ENCODE data around the gene TMEM201.

TMEM201 gene

DNA sequence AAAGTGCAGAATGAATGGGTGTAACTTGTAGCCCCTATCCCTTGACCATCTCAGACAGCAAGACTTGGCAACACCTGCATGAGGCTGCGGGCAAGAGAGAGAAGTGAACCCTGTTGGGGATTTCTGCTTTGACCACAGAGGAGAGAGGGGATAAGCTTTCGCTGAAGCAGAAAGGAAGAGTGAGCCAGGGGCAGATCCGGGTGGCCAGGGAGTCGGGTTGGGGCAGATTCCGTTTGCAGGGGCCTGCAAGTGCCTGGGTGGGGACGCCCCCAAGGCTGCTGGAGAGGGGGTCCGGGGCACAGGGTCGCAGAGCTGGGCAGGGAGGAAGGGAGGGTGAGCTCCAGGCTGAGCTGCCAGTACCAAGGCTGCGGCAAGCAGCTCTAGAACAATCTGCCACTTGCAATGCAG, 37.5 kb downstream of the TMEM201 start:
- no peak for DNase-seq

DNA sequence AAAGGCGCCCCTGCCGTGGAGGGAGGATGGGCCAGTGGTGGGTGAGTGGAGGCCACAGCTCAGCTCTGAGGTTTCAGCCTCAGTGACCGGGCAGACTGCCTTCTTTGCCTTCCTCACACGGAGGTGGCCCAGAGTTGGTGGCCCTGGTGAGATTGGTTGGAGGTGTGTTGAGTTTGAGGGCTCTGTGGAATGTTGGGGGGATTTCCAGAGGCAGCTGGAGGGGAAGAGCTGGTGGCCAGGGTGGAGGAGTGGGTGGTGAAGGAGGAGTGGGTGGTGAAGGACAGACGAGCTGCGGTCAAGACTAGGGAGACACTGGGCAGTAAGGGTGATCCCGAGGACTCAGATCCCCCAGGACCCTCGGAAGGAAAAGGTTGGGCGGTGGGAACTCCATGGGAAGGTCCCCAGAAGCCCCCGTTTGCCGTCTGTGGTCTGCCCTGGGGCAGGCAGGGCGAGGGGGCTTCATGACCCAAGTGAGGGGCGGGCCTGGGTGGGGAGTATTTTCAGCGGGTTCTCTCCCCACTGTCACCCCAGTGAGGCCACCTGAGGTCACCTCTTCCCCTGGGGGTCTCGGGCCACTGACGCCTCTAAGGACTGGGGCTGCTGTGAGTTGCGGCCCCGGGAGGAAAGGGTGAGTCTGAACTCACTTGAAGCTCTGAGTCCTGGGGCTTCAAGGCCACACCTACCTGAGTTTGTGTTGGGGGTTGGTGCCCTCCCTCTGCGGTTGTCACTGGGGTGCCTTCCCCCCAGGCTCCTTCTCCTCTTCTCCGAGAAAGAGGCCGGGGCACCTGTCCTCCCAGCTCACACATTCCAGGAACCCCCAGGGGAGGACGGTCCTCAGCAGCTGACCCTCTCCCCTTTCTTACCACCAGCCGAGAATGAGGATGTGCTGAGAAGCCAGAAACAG, 40.1 kb downstream of the TMEM201 start:
- DNase-seq = peak; percentile 70

DNA sequence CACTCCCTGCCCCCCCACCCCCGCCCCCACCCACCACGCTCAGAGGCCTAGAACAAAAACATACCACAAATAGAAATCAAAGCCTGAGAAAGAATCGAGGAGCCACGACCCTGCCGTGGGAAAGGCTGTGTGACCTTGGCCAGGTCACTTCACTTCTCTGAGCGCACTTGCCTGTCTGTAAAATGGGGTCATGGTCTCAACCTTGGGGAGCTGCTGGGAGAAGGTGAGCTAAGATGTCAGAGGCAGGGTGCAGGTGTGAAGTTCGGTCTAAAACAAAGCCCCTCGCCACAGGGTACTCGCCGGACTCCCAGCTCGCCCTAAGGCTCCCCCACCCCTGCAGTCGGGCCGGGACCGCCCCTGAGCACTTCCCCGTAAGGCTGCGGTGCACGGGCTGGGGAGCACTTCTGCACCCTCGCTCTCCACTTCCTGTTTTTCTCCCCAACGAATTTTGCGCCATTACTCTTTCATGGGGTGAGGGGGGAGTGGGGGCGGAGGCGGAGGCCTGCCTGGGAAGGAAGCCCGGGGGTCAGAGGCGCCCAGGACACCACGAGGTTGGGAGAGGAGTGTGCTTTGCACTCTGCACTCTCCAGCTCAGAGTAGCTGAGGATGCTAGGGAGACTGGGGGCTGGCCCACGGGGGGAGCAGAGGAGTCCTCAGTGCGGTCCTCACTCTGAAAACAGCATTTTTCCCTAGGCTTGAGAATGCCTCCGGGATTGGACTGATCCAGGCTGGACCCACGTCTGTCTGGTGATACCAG, 40.9 kb downstream of the TMEM201 start:
- DNase-seq = peak; percentile 77

DNA sequence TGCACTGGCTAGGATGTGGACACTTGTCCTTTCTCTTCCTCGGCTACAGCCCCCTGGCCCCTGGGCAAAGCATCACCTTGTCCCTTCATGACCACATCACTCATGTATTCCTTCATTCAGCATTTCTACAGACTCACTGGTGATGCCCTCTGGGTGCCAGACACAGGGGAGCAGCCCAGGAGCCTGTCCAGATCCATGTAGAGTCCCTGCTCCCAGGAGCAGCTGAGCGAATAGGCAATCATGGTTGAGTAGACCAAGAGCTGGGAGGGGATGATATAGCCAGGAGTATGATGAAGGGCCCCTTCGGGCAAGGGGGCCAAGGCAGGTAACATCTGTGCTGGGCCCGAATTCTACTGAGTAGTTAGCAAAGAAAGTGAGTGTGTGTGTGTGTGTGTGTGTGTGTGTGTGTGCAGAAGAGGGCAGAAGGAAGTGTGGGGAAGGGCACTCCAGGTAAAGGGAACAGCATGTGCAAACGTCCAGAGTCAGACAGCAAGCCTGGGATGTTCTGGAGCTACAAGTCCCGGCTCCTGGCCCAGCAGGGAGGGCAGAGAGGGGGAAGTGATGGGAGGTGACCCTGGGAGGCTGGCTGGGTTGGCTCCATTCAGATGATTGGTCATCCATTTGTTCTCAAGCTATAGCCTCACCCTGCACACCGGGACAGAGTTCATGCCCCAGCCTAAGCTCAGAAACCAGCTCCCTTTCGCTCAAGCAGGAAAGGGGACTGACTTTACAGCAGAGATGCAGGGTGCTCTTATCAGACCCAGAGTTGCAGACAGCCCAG, 41.8 kb downstream of the TMEM201 start:
- DNase-seq = peak; percentile 28

DNA sequence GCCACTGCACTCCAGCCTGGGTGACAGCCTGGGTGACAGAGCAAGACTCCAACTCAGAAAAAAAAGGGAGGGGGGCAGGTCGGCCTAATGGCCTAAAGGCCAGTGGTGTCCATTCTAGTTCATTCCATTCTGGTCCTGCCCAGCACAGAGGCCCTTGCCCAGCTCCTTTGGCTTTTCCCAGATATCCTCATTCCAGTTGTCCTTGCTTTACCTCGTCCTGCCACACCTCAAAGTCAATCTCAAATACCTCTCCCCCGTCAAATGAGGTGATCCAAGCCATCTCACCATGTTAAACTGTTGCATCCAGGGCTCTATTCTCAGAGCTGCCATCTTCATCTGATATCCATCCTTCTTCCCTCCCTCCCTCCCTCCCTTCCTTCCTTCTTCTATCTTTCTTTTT, 42.9 kb downstream of the TMEM201 start:
- DNase-seq = no peak

DNA sequence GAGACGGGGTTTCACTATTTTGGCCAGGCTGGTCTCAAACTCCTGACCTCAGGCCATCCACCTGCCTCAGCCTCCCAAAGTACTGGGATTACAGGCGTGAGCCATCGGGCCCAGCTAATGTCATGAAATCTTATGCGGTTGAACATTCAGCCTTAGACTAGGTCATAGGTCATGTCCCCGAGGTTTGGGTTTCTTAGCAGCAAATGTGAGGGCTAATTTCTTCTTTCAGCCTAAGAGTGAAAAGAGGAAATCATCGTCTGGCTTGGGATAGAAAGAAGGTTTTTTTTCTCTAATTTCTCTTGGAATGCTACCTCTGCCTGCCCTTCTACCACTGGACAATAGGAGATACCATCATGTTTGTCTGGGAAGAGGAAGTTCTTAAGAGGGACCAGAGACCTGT, 44.8 kb downstream of the TMEM201 start:
- no peak for DNase-seq

DNA sequence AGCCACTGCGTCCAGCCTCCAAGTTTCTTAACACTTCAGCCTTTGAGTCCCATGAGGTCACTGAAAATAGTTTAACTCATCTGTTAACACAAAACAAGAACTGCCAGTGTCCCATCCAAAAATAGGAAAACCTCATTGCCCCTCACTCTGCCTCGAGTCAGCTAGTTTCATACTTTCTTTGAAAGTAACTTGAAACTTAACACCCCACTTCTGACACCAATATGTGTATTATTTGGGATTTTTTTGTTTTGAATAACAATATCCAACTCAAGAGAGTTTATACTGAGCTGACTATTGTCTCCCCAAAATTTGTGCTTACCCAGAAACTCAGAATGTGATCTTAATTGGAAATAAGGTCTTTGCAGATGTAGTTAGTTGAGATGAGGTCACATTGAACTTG, 45.9 kb downstream of the TMEM201 start:
- DNase-seq = no peak

DNA sequence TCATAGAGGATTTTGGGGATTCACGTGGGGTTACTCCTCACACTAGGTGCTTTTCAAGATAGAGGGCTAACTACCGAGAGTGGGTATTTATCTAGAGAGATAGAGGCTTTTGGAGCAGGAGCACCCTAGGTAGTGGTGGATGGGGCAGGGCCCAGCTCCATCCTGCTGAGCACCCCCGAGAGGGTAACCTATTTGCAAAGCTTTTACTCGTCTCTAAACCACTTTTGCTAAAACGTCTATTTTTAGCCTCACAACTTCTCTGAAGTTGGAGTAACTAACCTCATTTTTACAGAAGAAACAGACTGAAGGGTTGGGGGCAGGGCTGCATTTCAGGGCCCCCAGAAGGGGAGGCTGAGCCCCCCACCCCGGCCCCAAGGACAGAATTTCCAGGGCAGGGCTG, 50.5 kb downstream of the TMEM201 start:
- DNase-seq = no peak

DNA sequence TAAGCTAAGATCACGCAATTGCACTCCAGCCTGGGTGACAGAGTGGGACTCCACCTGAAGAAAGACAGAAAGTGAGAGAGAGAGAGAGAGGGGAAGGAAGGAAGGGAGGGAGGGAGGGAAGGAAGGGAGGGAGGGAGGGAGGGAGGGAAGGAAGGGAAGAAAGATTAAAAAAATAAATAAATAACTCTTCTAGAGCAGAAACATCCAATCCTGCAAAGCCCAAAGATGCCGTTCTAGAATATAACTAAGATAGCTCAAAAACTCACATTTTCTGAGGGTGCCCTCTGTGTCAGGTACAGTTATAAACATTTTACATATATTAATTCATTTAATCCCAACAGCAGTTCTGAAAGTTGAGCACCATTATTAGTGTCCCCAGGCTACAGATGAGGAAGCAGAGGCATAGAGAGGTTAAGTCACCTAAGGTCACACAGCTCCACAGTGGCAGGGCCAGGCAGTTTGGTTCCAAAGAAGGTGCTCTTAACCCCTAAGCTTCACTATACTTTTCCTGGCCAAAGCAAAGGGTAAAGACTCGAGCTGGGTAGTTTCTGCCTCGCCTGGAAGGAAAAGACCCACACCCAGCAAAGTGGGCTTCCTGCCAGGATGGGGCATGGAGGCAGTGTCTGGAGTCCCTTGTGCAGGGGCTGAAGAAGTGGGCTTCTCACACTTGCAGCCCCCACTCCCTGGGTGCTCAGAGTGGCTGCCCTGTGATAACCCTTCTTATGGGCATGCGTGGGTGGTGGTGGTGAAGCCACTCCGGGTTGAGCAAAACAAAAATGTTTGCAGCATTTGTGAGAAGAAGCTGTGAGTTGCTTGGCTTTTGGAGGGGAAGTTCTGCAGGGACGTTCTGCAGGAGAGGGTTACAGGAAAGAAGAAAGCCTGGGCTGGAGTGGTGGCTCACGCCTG, 54.9 kb downstream of the TMEM201 start:
- DNase-seq = no peak

DNA sequence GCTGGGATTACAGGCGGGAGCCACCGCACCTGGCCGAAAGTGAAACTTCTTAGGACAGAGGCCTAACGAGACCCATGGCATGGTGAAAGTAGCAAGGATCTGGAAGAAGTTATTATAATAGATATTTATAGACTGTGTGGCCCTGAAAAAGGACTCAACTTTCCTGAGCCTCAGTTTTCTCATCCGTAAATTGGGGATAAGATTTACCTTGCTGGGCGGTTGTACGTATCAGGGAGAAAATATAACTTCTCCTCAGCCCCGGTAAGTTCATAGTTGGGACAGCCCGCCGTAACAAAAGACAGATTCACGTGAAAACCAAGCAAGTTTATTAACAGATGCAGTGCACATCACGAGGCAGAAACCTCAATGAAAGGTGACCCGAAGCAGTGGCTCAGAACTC, 57.3 kb downstream of the TMEM201 start:
- DNase-seq = no peak

DNA sequence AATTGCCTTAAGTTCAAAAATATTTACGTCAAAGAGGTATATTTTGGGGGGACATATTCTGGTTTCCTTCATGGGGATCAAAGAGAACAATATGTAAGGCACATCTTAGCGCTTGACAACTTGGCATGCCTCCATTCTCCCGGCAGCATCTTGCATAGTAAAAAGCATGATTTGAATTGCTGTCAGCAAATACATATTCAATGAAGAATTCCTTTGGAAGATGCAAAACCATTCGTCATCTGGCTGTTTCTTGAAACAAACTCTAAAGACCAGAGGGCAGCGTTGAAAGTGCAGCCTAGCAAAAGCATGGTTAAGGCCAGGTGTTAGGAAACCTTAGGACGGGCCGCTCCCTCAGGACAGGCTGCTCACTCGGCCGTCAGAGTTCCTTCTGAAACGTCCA, 59.5 kb downstream of the TMEM201 start:
- DNase-seq = no peak

DNA sequence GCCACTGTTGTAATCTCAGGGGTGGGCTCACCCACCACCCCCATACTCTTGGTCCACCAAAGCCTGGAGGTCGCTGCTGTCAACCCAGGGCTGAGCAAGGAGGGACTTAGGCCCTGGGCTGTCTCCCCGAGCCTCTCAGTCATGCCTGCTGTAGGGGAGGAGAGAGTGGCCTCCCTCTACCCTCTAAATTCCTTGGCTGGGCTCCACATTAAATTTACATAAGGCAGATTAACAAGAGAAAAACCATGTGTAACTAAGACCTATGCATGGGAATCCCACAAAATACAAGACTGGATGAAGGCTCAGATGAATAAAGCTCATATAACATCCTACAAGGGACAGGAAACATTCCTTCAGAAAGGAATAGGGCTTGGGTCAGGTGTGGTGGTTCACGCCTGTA, 61.1 kb downstream of the TMEM201 start:
- no peak for DNase-seq

DNA sequence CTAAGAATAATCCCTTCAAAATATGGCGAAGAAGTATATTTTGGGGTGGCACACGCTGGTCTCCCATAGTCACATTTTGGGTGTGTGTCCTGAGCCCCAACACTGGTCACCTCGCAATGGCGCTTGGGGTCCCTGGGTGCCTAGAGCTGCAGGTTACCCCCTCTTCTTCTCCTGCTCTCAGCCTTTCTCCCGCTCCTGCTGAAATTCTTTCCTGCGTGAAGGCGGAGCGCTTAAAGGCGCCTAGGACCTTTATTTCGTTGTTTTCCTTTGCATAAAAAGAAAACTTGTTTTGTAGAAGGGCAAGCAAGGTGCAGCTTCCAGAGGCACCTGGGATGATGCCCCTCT, 62.5 kb downstream of the TMEM201 start:
- no peak for DNase-seq

DNA sequence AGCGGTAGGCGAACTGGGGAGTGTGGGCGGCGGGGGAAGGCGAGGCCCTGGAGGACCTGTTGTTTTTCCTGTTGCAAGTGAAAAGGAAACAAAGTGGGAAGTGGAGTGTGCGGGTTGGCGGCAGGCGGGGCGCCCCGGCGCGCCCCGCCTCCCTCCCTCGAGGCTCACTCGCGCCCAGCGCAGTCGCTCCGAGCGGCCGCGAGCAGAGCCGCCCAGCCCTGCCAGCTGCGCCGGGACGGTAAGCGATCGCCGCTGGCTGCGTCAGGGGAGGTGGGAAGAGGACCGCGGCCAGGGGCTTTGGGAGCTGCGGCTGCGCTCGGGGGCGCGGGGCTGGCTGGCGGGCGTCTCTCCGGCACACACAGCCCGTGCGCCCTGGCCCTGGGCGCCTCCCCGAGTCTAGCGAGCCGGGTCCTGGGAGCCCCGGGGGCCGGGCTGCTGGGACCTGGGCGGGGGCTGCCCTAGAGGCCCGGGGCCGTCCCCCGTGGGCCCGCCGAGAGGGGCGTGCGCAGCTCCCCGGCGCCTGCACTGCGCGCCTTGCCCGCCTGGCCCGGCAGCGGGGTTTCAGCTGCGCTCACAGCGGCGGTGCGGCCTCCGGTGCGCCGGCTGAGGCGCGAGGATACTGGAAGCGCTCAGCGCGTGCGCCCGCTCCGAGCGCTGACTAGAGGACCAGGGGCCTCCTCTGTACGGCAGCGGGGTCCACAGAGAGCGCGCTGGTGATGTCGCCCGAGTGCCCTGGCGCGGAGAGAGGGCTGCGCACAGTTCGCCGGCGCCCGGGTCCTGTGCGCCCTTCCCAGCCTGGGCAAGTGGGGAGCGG, 63.1 kb downstream of the TMEM201 start, which contains the start of gene PIK3CD:
Gene PIK3CD (plus strand): TSS at position 167 of the 814 bp plus-strand sequence. CDS start 58,725 bp downstream, outside the sequence.
- peak; percentile 36 for DNase-seq

DNA sequence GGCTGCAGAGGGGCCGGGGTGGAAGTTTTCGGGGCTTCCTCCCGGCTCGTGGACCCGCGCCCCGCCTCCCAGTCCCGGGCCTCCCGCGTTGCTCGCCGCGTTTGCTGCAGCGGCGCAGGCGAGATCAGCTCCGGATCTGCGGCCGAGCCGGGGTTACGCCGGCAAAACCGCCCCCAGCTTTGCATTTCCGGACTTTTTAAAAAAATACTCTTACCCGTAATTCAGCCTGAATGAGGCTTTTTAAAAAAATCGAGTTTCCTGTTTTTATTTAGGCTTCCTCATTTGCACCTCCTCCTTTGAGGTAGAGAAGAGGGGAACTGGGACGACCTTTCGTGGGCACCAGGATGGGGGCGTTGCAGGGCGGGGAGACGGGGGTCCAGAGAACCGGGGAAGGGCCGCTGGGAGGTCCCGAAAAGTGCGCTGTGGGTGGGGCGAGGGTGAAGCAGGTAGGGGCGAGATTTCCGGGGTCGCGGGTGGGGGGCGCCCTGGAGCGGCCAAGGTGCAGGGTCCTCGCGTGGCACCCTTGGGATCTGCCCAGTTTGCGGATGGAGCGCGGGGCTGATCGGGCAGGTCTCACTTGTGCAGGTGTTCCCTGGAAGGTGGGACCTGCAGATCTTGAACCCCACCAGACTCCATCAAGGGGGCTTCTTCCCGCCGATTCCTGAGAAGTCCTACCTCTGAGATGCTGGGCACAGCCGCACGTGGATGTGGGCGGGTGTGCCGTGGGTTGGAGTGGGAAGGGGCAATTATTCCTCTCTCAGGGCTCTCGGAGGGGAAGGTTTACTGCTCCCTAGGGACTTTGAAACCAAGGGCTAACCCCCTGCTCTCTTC, 63.9 kb downstream of the TMEM201 start:
- DNase-seq = peak; percentile 71

DNA sequence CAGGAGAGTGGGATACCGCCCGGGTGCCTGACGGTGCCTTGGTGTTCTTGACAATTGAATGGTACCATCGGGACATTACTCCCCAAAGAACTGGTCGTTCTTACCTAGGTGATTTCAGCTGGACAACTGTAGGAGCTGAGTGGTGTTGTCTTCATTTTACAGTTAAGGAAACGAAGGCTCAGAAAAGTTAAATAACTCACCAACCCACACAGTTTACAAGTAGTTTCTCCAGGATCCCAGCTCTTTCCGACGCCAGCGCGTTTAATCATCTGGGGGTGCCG, 64.4 kb downstream of the TMEM201 start:
- DNase-seq = no peak

DNA sequence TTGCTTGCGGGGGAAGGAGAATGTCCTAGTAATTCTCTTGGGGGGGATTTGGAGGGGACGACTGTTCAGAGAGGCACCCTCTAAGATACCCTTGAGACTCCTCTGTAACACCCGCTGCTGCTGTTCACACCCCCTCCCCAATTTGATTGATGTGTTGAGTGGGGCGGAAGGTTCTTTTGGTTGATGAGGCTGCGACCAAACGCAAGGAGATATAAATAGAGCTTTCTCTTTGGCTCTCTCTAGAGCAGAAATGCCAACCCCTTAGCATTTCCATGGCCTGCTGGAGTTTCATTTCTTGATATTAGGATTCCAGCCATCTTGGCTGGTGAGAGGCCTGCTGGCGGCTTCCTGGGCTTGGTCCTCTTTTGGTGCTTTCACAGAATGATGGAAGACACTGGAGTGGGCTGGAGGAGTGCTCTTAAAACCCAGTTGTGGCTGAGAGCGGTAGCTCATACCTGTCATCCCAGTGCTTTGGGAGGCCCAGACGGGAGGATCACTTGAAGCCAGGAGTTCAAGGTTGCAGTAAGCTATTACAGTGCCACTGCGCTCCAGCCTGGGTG, 64.9 kb downstream of the TMEM201 start:
- DNase-seq = peak; percentile 10

DNA sequence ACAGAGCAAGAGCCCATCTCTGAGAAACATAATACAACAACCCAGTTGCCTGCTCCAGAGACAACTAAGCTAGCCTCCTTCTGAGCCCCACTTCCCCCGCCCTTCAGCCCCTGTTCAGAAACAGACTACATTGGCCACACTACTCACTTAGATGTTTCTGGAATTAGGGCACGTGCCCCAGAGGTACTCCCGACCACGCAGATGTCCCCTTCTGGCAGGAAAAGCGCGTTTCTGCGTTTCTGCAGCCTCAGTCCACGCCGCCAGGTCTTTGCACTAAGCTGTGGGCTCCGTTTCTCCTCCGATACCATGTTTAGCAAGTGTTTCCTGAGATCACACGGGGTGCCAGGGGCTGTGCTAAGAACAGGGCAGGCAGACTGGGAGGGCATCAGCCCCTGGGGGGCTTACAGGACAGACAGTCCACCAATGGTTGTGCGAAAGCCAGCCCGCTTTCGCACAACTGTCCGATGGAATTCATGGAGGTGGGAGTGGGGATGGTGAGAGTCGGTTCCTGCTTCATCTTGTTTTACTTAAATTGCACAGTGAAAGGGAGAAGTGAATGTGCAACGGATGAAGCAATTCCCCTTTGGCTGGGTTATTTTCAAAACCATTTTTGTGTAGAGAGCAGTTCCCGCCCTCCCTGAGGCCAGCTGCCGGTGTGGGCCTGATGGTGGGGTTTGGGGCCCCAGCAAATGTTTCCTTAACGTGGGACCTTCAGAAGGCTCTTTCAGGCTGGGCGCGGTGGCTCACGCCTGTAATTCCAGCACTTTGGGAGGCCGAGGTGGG, 65.5 kb downstream of the TMEM201 start:
- DNase-seq = peak; percentile 10
